ENCODE data around the gene LCN6.

LCN6 gene

GRCh38 chr9:136748666-136749611, 614 bp upstream of the LCN6 start:
- H3K27ac ChIP-seq = no peak overlapping the region
- no peak for TF ChIP-seq CTCF (conservative IDR thresholded peaks at IDR 0.05)

- no peak overlapping the region for H3K27ac ChIP-seq
- TF ChIP-seq CTCF (conservative IDR thresholded peaks at IDR 0.05) = no peak
These were observed 914 bp downstream of the LCN6 start for GRCh38 chr9:136747161-136748060.

GRCh38 chr9:136746621-136747020, 1.7 kb downstream of the LCN6 start:
- no peak for TF ChIP-seq CTCF (conservative IDR thresholded peaks at IDR 0.05)
- H3K27ac ChIP-seq = no peak overlapping the region

GRCh38 chr9:136746155-136746490, 2.2 kb downstream of the LCN6 start:
- no peak overlapping the region for H3K27ac ChIP-seq
- no peak for TF ChIP-seq CTCF (conservative IDR thresholded peaks at IDR 0.05)

- no peak overlapping the region for H3K27ac ChIP-seq
- no peak for TF ChIP-seq CTCF (conservative IDR thresholded peaks at IDR 0.05)
These were observed 2.8 kb downstream of the LCN6 start for GRCh38 chr9:136745389-136746154.

- no peak for TF ChIP-seq CTCF (conservative IDR thresholded peaks at IDR 0.05)
- H3K27ac ChIP-seq = no peak overlapping the region
These were observed 3.6 kb downstream of the LCN6 start for GRCh38 chr9:136744773-136745172.

Data from VCaP (cell line).